PC-3 (cell line): ENCODE measurements around the gene TPST1. TPM values are rescaled to one million over a fixed set of nuclear protein-coding genes. Genes with fewer than 3 reads are reported as not detected.

Experiments
- ATAC-seq: fragments of 200-7000 bp; cut with Tn5 transposase; 2 replicates; pipeline ENCODE4 v1.9.1; 2020; ENCODE audit warnings: mild to moderate bottlenecking, moderate library complexity
- BruUV-seq: library from RNA; stranded (reverse); fragments of 400-500 nt; replicated peaks from 2 replicates; lab custom pipeline; 2021; lab: Mats Ljungman, UMichigan
- CTCF ChIA-PET: fragments of 300-600 bp; sonication (Branson Sonifier 250); formaldehyde crosslinking; loops from one replicate; lab custom pipeline; 2022; ENCODE audit warnings: antibody characterized with exemption; lab: Charles Lee
- POLR2A ChIA-PET: fragments of 300-600 bp; sonication (Branson Sonifier 250); formaldehyde crosslinking; loops from one replicate; lab custom pipeline; 2022; ENCODE audit warnings: antibody characterized with exemption; ENCODE audit not compliant: unreplicated experiment; lab: Charles Lee
- DNase-seq: peaks from one replicate; pipeline ENCODE4 v3.0.0-alpha.2; 2015
- H2AFZ ChIP-seq: fragments of 300-600 bp; sonication (generic); 2 replicates; pipeline ENCODE4 v1.6.0; 2016; ENCODE audit warnings: antibody characterized with exemption, low read length
- H3F3A ChIP-seq: fragments of 300-600 bp; sonication (generic); one replicate; pipeline ENCODE4 v1.6.0; 2017; ENCODE audit warnings: antibody characterized with exemption, low read length, control low read depth, mild to moderate bottlenecking; ENCODE audit not compliant: unreplicated experiment
- H3K27ac ChIP-seq: fragments of 300-600 bp; sonication (generic); 2 replicates; pipeline ENCODE4 v1.5.1; 2016; ENCODE audit warnings: mild to moderate bottlenecking, low read length
- H3K27me3 ChIP-seq: fragments of 300-600 bp; sonication (generic); 2 replicates; pipeline ENCODE4 v1.6.1; 2016; ENCODE audit warnings: low read length, mixed read lengths
- H3K36me3 ChIP-seq: fragments of 300-600 bp; sonication (generic); 2 replicates; pipeline ENCODE4 v1.6.1; 2016; ENCODE audit warnings: low read depth, mixed run types, low read length, mixed read lengths
- H3K4me1 ChIP-seq: fragments of 300-600 bp; sonication (generic); 2 replicates; pipeline ENCODE4 v1.5.1; 2016; ENCODE audit warnings: low read length; ENCODE audit not compliant: insufficient read depth
- H3K4me2 ChIP-seq: fragments of 300-600 bp; sonication (generic); 2 replicates; pipeline ENCODE4 v1.6.0; 2016; ENCODE audit warnings: low read length
- H3K4me3 ChIP-seq: fragments of 300-600 bp; sonication (generic); 2 replicates; pipeline ENCODE4 v1.5.1; 2016; ENCODE audit warnings: mild to moderate bottlenecking, low read length, mixed read lengths
- H3K79me2 ChIP-seq: fragments of 300-600 bp; sonication (generic); 2 replicates; pipeline ENCODE4 v1.6.1; 2017; ENCODE audit warnings: low read length, mixed read lengths
- H3K9ac ChIP-seq: fragments of 300-600 bp; sonication (generic); 2 replicates; pipeline ENCODE4 v1.6.0; 2016; ENCODE audit warnings: mild to moderate bottlenecking, low read length
- H3K9me2 ChIP-seq: fragments of 300-600 bp; sonication (generic); replicated peaks from 2 replicates; pipeline ENCODE4 v1.6.1; 2016; ENCODE audit warnings: mixed run types, low read length, mixed read lengths
- H3K9me3 ChIP-seq: fragments of 300-600 bp; sonication (generic); 2 replicates; pipeline ENCODE4 v1.6.1; 2016; ENCODE audit warnings: low read length, mixed read lengths
- H4K20me1 ChIP-seq: fragments of 300-600 bp; sonication (generic); 2 replicates; pipeline ENCODE4 v1.6.1; 2016; ENCODE audit warnings: low read length, mixed read lengths
- CTCF ChIP-seq: fragments of 300-600 bp; sonication (generic); conservative IDR thresholded peaks from 2 replicates; pipeline ENCODE4 v1.5.1; 2017; ENCODE audit warnings: antibody characterized with exemption, low read depth, mild to moderate bottlenecking, low read length
- EZH2 ChIP-seq: fragments of 300-600 bp; sonication (generic); IDR thresholded peaks from one replicate; pipeline ENCODE4 v1.6.1; 2017; ENCODE audit warnings: antibody characterized with exemption, mild to moderate bottlenecking, low read length; ENCODE audit not compliant: unreplicated experiment
- EZH2phosphoT487 ChIP-seq: fragments of 300-600 bp; sonication (generic); IDR thresholded peaks from 2 replicates; pipeline ENCODE4 v1.6.1; 2018; ENCODE audit warnings: mild to moderate bottlenecking, antibody characterized with exemption, low read length, borderline replicate concordance
- intact Hi-C: fragments of 100-400 bp; cut with micrococcal nuclease; formaldehyde crosslinking; loops from 2 replicates; pipeline ENCODE4 v1.9.0; 2023
- total RNA-seq: library from RNA; depleted of rRNA; stranded (reverse); fragments of >200 nt; gene quantifications from 2 replicates; pipeline ENCODE4 v1.2.3, GENCODE V29; 2014

The TPST1 gene
- total RNA-seq, 1 experiment from 2014 or later = 14.4 TPM

GRCh38 chr7:66326501-66327215 is 121.5 kb downstream of the TPST1 start:
- Histone ChIP-seq H3K4me1 (0 out of 2 replicates have a peak, but pooled peaks cover 5% of the 10 kb centered on the region), H4K20me1 (no peaks in the 10 kb centered on the region), H3K9ac (no peak overlapping the region), H3K4me2 (no peak overlapping the region), H2AFZ (no peak overlapping the region), H3K79me2 (no peaks in the 10 kb centered on the region), H3K4me3 (no peak overlapping the region), H3K36me3 (no peaks in the 10 kb centered on the region), H3K27ac (no peak overlapping the region), H3K27me3 (no peaks in the 10 kb centered on the region), H3K9me2 (no peaks in the 10 kb centered on the region), H3K9me3 (no peaks in the 10 kb centered on the region), H3F3A (no peaks in the 10 kb centered on the region)
- ChIA-PET CTCF (interaction anchor here (0.6 kb wide), 1 partner anchor 43 kb away, joined by 3 read pairs; no protein-coding TSS in a partner anchor), POLR2A (no interaction called here)
- DNase-seq = peak; percentile 2
- peak; percentile 13; the same call in 1 of the 2 replicates for ATAC-seq
- no TSS peak for BruUV-seq
- intact Hi-C loops = no loop called here
- TF ChIP-seq EZH2 (no peak), EZH2phosphoT487 (no peak), CTCF (no peak)

DNA sequence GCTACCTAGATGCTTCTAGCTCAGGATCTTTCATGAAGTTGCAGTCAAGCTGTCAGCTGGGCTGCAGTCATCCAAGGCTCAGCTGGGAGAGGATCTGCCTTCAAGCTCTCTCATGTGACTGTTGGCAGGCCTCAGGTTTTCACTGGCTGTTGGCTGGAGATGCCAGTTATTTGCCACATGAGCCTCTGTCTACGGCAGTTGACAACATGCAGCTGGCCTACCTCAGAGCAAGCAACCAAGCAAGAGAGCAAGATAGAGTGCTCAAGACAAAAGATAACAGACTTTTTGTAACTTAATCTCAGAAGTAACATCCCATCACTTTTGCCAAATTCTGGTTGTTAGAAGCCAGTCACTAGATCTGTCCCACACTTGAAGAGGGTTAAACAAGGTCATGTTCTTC is 125.8 kb downstream of the TPST1 start:
- H3K4me3 ChIP-seq = no peak overlapping the region
- ATAC-seq (no peak), DNase-seq (no peak)
- H3K27ac ChIP-seq = no peak overlapping the region
- H3K9ac ChIP-seq = no peak overlapping the region
- H3K9me3 ChIP-seq = no peaks in the 10 kb centered on the region
- no peak overlapping the region for H2AFZ ChIP-seq
- no peaks in the 10 kb centered on the region for H3F3A ChIP-seq
- H3K79me2 ChIP-seq = no peaks in the 10 kb centered on the region
- H4K20me1 ChIP-seq = no peaks in the 10 kb centered on the region
- H3K36me3 ChIP-seq = no peaks in the 10 kb centered on the region
- TF ChIP-seq EZH2phosphoT487 = no peak
- TF ChIP-seq EZH2 = no peak
- no peak for TF ChIP-seq CTCF
- H3K4me1 ChIP-seq = 0 out of 2 replicates have a peak, but pooled peaks cover 5% of the 10 kb centered on the region
- H3K9me2 ChIP-seq = no peaks in the 10 kb centered on the region
- POLR2A ChIA-PET = no interaction called here
- no TSS peak for BruUV-seq
- CTCF ChIA-PET = no interaction called here
- no peak overlapping the region for H3K4me2 ChIP-seq
- intact Hi-C loops = no loop called here
- H3K27me3 ChIP-seq = no peaks in the 10 kb centered on the region

DNA sequence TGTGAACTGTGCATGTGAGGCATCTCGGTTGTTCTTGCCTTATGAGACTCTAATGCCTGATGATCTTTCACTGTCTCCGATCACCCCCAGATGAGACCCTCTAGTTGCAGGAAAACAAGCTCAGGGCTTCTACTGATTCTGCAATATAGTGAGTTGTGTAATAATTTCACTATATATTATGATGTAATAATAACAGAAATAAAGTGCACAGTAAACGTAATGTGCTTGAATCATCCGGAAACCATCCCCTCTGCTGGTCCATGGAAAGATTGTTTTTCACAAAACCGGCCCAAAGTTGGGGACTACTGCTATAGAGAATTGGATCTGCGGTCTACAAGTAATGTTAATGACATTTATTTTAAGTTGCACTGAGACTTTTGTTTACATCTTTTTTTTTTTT is 126.7 kb downstream of the TPST1 start:
- Histone ChIP-seq H3K4me2 (no peak overlapping the region), H3K36me3 (no peaks in the 10 kb centered on the region), H3F3A (no peaks in the 10 kb centered on the region), H3K79me2 (no peaks in the 10 kb centered on the region), H3K9me2 (no peaks in the 10 kb centered on the region), H3K27me3 (no peaks in the 10 kb centered on the region), H3K9ac (no peak overlapping the region), H2AFZ (no peak overlapping the region), H4K20me1 (no peaks in the 10 kb centered on the region), H3K4me3 (no peak overlapping the region), H3K4me1 (0 out of 2 replicates have a peak, but pooled peaks cover under 1% of the 10 kb centered on the region), H3K9me3 (no peaks in the 10 kb centered on the region), H3K27ac (no peak overlapping the region)
- ATAC-seq (no peak), DNase-seq (no peak)
- no peak for TF ChIP-seq CTCF
- TF ChIP-seq EZH2phosphoT487 = no peak
- TF ChIP-seq EZH2 = no peak
- intact Hi-C loops = no loop called here
- ChIA-PET POLR2A (no interaction called here), CTCF (no interaction called here)
- BruUV-seq = no TSS peak
